GM21737 (cell line): ENCODE measurements around the gene SCN9A.
A peak's percentile ranks its signal among the peaks of the same experiment; 100 is the strongest.

Experiments used
- ATAC-seq: cut with Tn5 transposase; IDR thresholded peaks from one replicate; pipeline ENCODE4 v1.9.1; 2021; ENCODE audit warnings: mild to moderate bottlenecking, moderate library complexity; ENCODE audit not compliant: unreplicated experiment

SCN9A gene

DNA sequence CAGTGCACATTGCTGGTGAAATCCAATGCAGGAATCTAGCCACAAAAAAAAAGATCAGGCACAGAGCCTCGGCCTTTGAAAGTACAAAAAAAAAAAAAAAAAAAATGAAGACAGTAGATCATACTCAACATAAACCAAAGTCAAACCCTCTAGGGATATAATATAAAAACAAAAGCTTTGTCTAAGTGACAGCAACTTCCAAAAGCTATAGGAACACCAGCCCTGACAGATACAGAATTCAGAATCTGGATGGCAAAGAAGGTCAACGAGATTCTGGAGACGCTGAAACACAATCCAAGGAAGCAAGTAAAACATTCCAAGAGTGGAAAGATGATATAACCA is 194.0 kb downstream of the SCN9A start:
- no peak for ATAC-seq

DNA sequence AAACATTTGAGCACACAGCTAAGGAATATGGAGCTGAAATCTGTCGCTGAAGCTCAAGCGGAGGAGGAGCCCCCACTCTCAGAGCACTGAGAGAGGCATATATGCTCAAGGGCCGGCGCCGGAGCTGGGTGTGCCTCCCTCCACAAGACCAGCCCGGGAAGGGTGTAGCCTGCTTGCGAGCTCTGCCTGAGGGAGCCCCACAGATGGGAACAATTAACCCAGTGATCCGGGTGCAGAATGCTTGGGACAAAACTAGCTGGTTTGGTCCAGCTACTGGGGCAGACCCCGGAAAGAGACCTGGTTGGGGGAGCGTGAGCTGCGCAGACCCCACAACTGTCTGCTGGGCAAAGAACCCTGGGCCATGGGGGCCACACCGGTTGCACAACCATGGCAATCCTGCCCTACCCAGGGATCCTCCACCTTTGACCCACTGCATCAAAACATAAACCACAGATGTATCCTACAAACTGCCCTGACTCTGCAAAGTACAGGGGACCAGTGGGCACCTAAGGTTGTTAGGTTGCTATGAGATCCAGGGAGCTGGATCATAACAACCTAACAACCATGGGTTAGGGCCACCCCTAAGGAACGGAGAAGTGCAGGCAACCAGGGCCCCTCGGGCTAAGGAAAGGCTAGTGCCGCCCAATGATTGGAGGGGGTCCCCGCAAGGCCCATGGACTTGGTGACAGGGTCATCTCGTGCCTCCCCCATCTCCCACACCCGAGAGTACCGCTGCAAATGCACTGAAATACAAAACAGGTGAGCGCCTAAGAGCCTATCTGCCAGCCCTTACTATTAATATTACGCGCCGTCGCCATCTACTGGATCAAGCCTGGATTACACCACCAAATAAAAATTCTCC is 194.6 kb downstream of the SCN9A start:
- peak; percentile 91 for ATAC-seq

DNA sequence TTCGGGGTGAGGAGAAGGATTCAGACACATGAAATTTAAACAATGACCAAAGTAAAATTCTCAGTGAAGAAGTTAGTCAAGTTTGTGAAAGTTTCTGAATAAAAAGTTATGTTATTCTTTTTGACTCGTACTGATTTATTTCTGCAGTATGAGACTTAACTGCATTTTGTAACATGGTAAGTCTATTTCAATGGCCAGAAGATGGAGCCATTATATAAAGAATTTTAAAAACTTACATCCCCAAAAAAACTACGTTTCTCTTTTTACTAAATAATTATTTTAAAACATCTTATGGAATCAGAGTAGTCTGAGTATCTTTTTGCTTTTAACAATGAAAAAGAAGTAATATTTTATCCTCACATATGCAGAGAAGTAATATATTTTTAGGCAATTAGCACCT is 196.5 kb downstream of the SCN9A start:
- ATAC-seq = no peak

DNA sequence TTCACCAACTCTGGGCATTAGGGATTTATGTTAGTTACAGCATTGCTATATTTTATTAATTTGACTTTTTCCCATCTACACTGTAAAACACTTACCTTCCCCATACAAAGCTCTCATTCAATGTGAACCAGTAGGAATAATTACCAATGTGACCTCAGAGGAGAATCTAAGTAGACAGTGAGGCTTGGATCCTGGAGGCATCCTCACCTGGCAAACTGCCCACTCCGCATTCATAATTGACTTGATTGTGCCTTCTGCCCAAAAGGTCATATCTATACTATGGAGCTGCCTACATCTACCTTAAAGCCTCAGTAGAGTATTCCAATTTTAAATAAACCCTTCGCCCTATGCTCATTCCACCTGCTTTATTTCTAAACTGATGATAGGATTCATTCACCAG is 202.5 kb downstream of the SCN9A start:
- no peak for ATAC-seq

DNA sequence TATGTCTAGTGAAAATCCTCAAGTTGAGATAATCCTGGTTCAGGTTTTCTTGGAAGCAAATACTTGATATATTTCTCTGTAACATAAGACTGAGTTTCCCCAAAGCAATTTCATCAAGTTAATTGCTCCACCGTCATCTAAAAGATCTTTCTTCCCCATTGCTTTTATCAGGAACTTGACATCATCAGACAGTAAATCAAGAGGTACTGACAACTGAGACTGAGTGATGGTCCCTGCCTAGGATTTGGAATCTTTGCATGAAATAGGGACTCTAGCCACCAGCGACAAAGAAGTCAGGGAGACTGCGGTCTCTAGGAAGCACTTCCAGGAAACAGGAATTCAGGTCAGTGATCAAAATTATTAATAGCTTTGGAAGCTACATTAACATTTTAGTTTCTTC is 204.5 kb downstream of the SCN9A start:
- ATAC-seq = no peak

DNA sequence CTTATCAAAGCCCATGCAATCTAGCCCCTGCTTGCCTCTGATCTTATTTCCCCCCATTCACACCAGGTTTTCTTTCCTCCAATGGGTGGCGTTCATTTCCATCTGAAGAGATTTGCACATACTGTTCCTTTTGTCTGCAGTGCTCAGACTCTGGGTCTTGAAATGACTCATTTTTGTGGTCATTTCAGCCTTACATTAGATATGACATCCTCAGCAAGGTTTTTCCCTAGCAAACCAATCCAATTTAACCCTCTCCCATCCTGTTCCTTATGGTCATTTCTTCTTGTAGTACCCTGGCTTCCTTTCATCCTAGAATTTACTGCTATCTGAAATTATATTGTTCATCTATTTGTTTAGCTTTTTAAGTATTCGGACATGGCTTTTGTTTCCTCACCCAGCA is 205.4 kb downstream of the SCN9A start:
- ATAC-seq = peak; percentile 64

DNA sequence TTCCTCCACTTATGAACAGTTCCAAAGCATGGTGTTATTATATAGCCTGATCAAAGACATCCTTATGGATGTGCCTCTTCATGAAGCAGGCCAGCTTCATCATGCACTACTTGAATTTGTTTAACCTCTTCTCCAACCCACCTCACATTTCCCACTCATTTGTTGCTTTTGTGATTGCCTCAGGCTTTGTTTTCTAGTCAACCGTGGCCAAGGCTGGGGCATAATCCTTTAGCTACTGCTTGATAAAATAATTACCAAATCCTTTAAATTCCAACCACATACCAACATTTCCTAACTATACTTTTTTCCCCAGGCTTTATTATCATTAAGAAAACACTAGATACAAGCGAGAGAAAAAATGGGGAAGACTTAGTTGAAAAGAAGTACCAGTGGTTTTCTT is 208.3 kb downstream of the SCN9A start:
- ATAC-seq = no peak

DNA sequence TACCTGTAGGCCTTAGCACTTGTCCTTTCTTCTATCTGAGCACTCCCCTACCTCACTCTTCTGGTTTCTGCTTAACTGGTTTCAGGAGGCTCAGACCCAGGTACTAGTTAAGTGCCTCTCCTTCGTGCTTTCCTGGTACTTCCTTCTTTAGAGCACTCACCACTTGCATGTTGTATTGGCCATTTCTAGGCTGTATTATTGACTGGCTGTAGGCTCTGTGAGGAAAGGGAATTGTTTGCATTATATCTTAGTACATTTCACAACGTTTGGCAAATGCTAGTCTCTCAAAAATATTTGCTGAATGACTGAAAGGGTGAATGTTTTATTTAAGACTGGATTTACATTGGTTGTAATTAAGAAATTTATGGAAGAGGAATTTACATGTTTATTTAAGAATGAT is 212.0 kb downstream of the SCN9A start:
- no peak for ATAC-seq

DNA sequence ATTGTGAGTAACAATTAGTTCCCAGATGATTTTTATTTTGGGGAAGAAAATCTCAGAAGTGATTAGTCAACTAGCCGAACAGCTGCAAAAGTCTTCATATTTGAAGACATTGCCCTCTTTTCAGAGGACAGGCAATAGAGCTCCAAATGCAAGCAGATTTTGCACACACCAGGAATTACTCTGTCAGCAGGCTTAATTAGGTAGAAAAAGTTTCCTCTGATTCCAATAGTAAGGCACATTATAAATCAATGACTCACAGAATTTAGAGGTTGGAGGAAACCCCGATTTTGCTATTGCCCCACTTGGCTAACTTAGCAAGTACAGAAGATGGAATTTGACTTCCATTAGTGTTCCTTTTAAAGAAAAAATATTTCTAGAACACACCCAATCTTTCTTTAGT is 217.2 kb downstream of the SCN9A start:
- ATAC-seq = no peak

DNA sequence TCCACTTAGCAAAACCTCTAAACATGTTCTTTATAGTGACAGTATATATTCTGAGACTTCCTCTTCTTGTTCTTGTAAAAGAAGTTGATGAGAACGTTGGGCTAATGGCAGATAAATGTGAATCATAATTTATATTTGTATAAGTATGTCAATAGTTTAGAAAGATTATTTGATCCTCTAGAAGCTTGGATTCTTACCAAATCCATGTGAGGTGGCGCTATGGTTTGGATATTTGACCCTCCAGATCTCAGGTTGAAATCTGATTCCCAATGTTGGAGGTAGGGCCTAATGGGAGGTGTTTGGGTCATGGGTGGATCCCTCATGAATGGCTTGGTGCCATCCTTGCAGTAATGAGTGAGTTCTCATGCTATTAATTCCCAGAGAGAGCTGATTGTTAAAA is 218.2 kb downstream of the SCN9A start:
- ATAC-seq = no peak

DNA sequence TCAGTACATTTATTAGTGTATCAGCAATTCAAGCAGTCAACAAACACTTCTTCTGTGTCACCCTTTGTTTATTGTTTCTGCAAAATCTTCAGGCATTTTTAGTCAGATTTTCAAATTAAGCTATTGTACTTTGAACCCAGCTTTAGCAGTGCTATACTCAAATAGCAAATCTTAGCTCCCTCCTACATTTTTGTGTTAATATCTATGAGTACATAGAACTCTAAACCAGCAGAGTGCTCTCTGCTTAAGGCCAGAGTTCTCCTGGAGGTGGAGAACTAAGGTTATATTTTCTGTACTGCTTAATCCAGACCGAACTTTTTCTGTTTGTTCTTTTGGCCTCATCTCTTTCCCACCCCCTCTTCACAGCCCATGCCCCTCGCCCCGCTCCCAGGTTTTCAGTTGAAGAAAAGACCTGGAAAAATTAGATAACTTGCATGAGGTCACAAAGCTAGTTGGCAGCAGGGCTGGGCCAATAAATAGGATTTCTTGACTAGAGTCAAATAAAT is 218.7 kb downstream of the SCN9A start:
- ATAC-seq = no peak

DNA sequence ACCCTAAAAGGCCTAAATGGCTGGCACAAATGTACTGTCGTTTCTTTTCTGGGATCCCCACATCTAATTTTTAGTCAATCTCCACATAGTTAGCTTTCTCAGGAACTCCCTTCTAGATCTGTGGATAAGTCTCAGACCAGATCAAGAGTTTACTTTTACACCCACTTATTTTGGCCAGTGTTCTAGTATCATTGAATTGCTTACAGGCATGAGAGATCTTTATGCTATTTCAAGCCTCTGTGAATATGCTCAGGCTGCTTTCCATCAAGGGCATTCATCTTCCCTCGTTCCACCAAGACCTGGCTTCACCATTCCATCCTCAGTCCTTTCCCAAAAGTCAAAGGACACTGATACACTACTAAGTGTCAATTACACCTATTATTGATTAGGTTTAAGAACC is 220.2 kb downstream of the SCN9A start:
- no peak for ATAC-seq

DNA sequence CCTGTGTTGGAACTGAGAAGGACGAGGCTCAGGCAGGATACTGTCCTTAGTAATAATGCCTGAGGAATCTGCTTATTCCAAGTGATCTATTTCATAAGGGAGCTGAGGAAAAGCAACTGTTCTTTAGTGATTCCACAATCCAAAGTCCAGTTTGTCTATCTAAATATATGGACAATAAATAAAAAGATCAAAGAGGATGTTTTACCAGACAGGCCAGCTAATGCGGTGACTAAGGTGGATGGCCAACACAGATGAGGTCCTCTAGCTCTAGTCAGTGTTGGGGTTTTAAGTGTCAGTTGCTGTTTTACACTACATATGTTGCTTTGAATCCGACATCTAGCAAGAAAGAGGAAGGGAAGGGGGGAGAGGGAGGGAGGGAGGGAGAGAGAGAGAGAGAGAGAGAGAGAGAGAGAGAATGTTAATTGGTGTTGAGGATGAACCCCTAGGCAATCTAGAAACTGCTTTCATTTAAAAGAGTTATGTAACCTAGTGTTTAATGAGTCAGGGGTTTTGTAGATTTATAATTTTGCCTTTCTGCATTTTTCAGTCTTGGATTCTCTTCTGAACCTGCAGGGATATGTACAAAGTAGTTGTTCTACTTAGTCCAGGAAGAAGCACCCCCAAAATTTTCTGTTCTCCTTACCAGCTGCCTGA is 220.9 kb downstream of the SCN9A start:
- ATAC-seq = no peak

DNA sequence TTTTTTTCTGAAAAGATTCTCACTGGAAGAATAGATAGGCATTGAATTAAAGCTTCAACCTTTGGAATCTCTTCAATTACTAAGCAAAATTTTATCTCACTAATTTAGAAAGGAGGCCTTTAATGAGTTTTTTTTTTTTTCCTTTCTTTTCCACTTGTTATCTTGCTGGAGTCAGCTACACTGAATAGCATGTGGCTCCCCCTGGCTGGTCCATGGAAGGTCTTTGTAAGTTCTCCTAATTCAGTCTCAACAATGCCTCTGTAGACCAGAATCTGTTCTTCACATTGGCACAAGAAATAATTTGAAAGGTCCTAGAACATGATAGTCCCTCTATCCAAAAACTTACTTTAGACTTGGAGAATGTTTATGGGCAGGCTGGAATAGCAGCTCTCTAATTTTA is 223.7 kb downstream of the SCN9A start:
- no peak for ATAC-seq

DNA sequence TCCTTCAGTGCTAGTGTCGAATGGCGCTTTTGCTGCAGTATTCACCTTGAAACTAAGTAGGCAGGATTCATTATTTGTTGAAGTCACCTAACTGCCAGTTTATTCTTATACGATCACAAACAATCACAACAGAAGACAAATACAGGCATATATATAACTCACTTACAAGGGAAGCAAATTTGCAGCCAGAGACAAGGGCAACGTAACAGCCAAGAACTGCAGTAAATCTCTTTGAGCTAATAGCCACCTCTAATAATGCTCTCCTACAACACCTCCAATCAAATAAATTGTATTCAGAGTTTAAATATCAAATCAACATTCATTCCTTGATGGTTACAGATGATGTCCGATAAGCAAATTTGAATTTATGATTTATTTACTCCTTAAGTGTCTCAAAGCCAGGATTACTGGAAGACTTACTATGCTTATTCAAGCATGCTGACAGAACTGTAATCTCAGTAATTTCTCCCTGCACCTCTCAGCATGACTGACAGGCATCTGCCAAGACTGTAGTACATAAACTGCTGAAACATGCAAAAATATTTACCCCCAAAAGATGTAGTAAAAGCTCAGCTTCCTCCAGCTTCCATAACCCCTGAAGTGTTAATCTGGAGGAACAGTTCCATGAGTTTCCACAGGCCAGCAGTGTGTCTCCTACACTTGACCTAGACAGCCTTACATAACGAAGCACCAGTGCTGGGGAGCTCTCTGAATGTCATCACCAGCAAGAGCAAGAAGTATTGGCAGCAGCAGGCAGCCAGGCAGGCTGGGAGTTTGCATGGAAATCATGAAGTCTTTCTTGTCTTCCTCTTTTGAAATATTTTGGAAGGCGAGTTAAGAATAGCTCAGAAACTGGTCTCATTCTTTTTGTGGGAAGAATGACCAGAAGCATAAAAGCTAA is 227.0 kb downstream of the SCN9A start:
- ATAC-seq = no peak

DNA sequence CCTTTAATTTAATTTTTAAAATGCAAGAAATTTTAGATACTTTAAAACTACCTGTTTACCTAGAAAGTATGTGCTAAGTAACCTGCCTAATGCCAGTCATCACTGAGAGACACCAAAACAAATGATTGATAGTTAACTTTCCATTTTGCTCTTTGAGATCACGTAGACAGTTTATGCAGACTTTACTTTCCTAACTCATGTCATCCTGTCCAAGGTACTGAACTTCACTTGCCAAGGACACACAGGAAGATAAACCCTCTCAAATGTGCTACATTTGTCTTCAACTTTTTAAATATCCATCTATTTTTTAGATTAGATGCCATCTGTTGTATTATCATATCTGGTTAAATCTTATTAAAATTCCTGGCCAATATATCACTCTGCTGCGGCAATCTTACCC is 227.9 kb downstream of the SCN9A start:
- ATAC-seq = no peak
